H1 (cell line): ENCODE results near the gene PRXL2B. TPM values are rescaled to one million over a fixed set of nuclear protein-coding genes. Genes with fewer than 3 reads are reported as not detected.

Experiments used
- CTCF ChIA-PET: fragments of 300-600 bp; sonication (Branson Sonifier 250); formaldehyde crosslinking; loops from one replicate; lab custom pipeline; 2021; ENCODE audit not compliant: partially characterized antibody; lab: Charles Lee
- POLR2A ChIA-PET: fragments of 300-600 bp; sonication (Branson Sonifier 250); formaldehyde crosslinking; loops from one replicate; lab custom pipeline; 2021; ENCODE audit warnings: inconsistent platforms; ENCODE audit not compliant: partially characterized antibody; lab: Charles Lee
- DNase-seq, 2 experiments: peaks; one replicate each; pipeline versions ENCODE4 v3.0.0 to v3.0.0-alpha.2; 2010 to 2022; ENCODE audit warnings: low spot score in 2 of 2, low read depth in 1 of 2, mixed read lengths in 1 of 2
- FAIRE-seq: peaks from 2 replicates; lab custom pipeline; 2011; peaks lifted over from hg19 to GRCh38; lab: Jason Lieb, UNC
- H2AFZ ChIP-seq: 2 replicates; pipeline ENCODE4 v1.8.1; 2012; ENCODE audit warnings: low read length, inconsistent platforms
- H2AK5ac ChIP-seq: 2 replicates; pipeline ENCODE4 v1.6.1; 2013; ENCODE audit warnings: low read depth, low read length
- H2BK120ac ChIP-seq: replicated peaks from 2 replicates; pipeline ENCODE3; 2013; ENCODE audit warnings: low read depth, low read length, inconsistent platforms
- H2BK12ac ChIP-seq: 2 replicates; pipeline ENCODE4 v1.6.1; 2013; ENCODE audit warnings: low read depth, low read length
- H2BK15ac ChIP-seq: 2 replicates; pipeline ENCODE4 v1.6.1; 2013; ENCODE audit warnings: low read length
- H2BK20ac ChIP-seq: 2 replicates; pipeline ENCODE4 v1.6.1; 2013; ENCODE audit warnings: low read length
- H2BK5ac ChIP-seq: 2 replicates; pipeline ENCODE4 v1.6.1; 2013; ENCODE audit warnings: low read depth, low read length
- H3K14ac ChIP-seq: 2 replicates; pipeline ENCODE4 v1.6.1; 2013; ENCODE audit warnings: inconsistent platforms; ENCODE audit not compliant: insufficient read length
- H3K18ac ChIP-seq: 2 replicates; pipeline ENCODE4 v1.6.1; 2013; ENCODE audit warnings: low read length; ENCODE audit errors: extremely low read depth
- H3K23ac ChIP-seq: 2 replicates; pipeline ENCODE4 v1.6.1; 2013; ENCODE audit warnings: inconsistent platforms; ENCODE audit not compliant: insufficient read length
- H3K23me2 ChIP-seq: 2 replicates; pipeline ENCODE4 v1.6.1; 2013; ENCODE audit warnings: low read depth, low read length
- H3K27ac ChIP-seq: 2 replicates; pipeline ENCODE4 v1.6.1; 2011; ENCODE audit warnings: low read depth, low read length, inconsistent platforms
- H3K27me3 ChIP-seq, 4 experiments: replicated peaks in 1 of 4; 1 replicate in 1 of 4; 2 replicates in 3 of 4; pipeline versions ENCODE4 v1.6.1 to v1.8.1; 2011 to 2013; ENCODE audit warnings: low read length in 3 of 4, mild to moderate bottlenecking in 3 of 4, inconsistent platforms in 2 of 4, mixed read lengths in 2 of 4, moderate library complexity in 1 of 4; ENCODE audit not compliant: control insufficient read depth in 3 of 4, insufficient read depth in 3 of 4; ENCODE audit errors: extremely low read depth in 1 of 4
- H3K36me3 ChIP-seq, 4 experiments: 2 replicates each; pipeline versions ENCODE4 v1.6.1 to v1.8.1; 2011 to 2013; ENCODE audit warnings: mild to moderate bottlenecking in 4 of 4, low read length in 3 of 4, moderate library complexity in 2 of 4, control low read depth in 1 of 4, inconsistent platforms in 1 of 4; ENCODE audit not compliant: insufficient read depth in 4 of 4, control insufficient read depth in 2 of 4
- H3K4ac ChIP-seq: replicated peaks from 2 replicates; pipeline ENCODE3; 2013; ENCODE audit warnings: low read length, low read depth, mixed read lengths, inconsistent platforms; ENCODE audit not compliant: insufficient read length
- H3K4me1 ChIP-seq, 4 experiments: replicated peaks in 1 of 4; 1 replicate in 1 of 4; 2 replicates in 3 of 4; pipeline versions ENCODE4 v1.6.1 to v1.8.1; 2011 to 2013; ENCODE audit warnings: low read length in 3 of 4, inconsistent platforms in 2 of 4, mixed read lengths in 1 of 4; ENCODE audit not compliant: insufficient read depth in 4 of 4, control insufficient read depth in 3 of 4
- H3K4me2 ChIP-seq, 2 experiments: 2 replicates each; pipeline versions ENCODE4 v1.6.1 to v1.8.1; 2011 to 2013; ENCODE audit warnings: low read depth in 2 of 2, low read length in 2 of 2, control low read depth in 1 of 2, inconsistent platforms in 1 of 2, mild to moderate bottlenecking in 1 of 2; ENCODE audit not compliant: insufficient read depth in 1 of 2
- H3K4me3 ChIP-seq, 4 experiments: fragments of 200-600, 300-600 bp in 1 of 4; sonication (generic), shearing (Covaris generic), sonication (Bioruptor Twin) in 1 of 4; 2 replicates each; pipeline versions ENCODE4 v1.5.1 to v1.8.1; 2011 to 2016; ENCODE audit warnings: low read length in 4 of 4, low read depth in 3 of 4, control low read depth in 2 of 4, inconsistent platforms in 2 of 4, mild to moderate bottlenecking in 2 of 4, mixed read lengths in 1 of 4, moderate library complexity in 1 of 4; ENCODE audit not compliant: insufficient read depth in 2 of 4; ENCODE audit errors: extremely low read depth in 1 of 4
- H3K56ac ChIP-seq: replicated peaks from 2 replicates; pipeline ENCODE3; 2013; ENCODE audit warnings: low read depth, mild to moderate bottlenecking, mixed read lengths, low read length, inconsistent platforms; ENCODE audit not compliant: insufficient read length
- H3K79me1 ChIP-seq: 2 replicates; pipeline ENCODE4 v1.6.1; 2013; ENCODE audit warnings: low read depth, low read length, control low read depth
- H3K79me2 ChIP-seq, 2 experiments: 2 replicates each; pipeline versions ENCODE4 v1.6.1 to v1.8.1; 2012 to 2013; ENCODE audit warnings: low read length in 2 of 2, mild to moderate bottlenecking in 2 of 2, inconsistent platforms in 1 of 2; ENCODE audit not compliant: insufficient read depth in 2 of 2, control insufficient read depth in 1 of 2
- H3K9ac ChIP-seq, 4 experiments: replicated peaks in 1 of 4; 1 replicate in 1 of 4; 2 replicates in 3 of 4; pipeline versions ENCODE4 v1.6.1 to v1.8.1; 2011 to 2013; ENCODE audit warnings: low read depth in 3 of 4, low read length in 3 of 4, control low read depth in 2 of 4, mild to moderate bottlenecking in 2 of 4, moderate library complexity in 2 of 4, inconsistent platforms in 1 of 4; ENCODE audit errors: extremely low read depth in 1 of 4
- H3K9me3 ChIP-seq, 2 experiments: 2 replicates each; pipeline versions ENCODE4 v1.6.1 to v1.8.1; 2012 to 2013; ENCODE audit warnings: mild to moderate bottlenecking in 2 of 2, moderate library complexity in 2 of 2, control low read depth in 1 of 2, inconsistent platforms in 1 of 2, low read depth in 1 of 2, low read length in 1 of 2, mixed read lengths in 1 of 2; ENCODE audit not compliant: insufficient read depth in 2 of 2
- H4K20me1 ChIP-seq, 2 experiments: replicated peaks in 1 of 2; 2 replicates each; pipeline versions ENCODE3 to v1.8.1; 2011 to 2013; ENCODE audit warnings: inconsistent platforms in 2 of 2, low read length in 2 of 2, mild to moderate bottlenecking in 1 of 2; ENCODE audit not compliant: insufficient read depth in 2 of 2, control insufficient read depth in 1 of 2
- H4K5ac ChIP-seq: 2 replicates; pipeline ENCODE4 v1.6.1; 2013; ENCODE audit warnings: low read length, low read depth, mixed read lengths, inconsistent platforms; ENCODE audit not compliant: insufficient read length
- H4K8ac ChIP-seq: 2 replicates; pipeline ENCODE4 v1.8.0; 2013; ENCODE audit warnings: mild to moderate bottlenecking, moderate library complexity, low read length, inconsistent platforms; ENCODE audit not compliant: insufficient read depth; ENCODE audit errors: extremely low read depth
- H4K91ac ChIP-seq: replicated peaks from 2 replicates; pipeline ENCODE3; 2013; ENCODE audit warnings: low read length, mixed read lengths, inconsistent platforms; ENCODE audit not compliant: insufficient read length
- CEBPB ChIP-seq: IDR thresholded peaks from 2 replicates; pipeline ENCODE4 v1.6.1; 2012; ENCODE audit warnings: low read depth, low read length
- HDAC6 ChIP-seq: IDR thresholded peaks from one replicate; pipeline ENCODE4 v1.7.1; 2012; ENCODE audit warnings: low read depth, mild to moderate bottlenecking, inconsistent platforms, low read length, moderate library complexity
- KDM1A ChIP-seq: fragments of 200-600, 300-600 bp; sonication (generic); IDR thresholded peaks from 2 replicates; pipeline ENCODE4 v1.7.1; 2016; ENCODE audit warnings: mild to moderate bottlenecking, low read length, borderline replicate concordance
- KDM5A ChIP-seq: fragments of 200-600 bp; IDR thresholded peaks from 2 replicates; pipeline ENCODE4 v1.7.1; 2012; ENCODE audit warnings: mild to moderate bottlenecking, low read length, inconsistent platforms, mixed read lengths
- MAFK ChIP-seq: IDR thresholded peaks from 2 replicates; pipeline ENCODE4 v1.6.1; 2012; ENCODE audit warnings: low read depth, mild to moderate bottlenecking, improper control_type of control experiment, low read length
- NANOG ChIP-seq: IDR thresholded peaks from 2 replicates; pipeline ENCODE4 v1.6.1; 2011; ENCODE audit warnings: low read length, low read depth, mild to moderate bottlenecking, inconsistent platforms; ENCODE audit not compliant: insufficient read depth, poor library complexity, severe bottlenecking
- POU5F1 ChIP-seq: IDR thresholded peaks from 2 replicates; pipeline ENCODE4 v1.6.1; 2011; ENCODE audit warnings: low read depth, mild to moderate bottlenecking, low read length, moderate library complexity
- RAD21 ChIP-seq, 2 experiments: IDR thresholded peaks in 1 of 2; conservative IDR thresholded peaks in 1 of 2; 2 replicates each; pipeline ENCODE4 v1.6.1; 2011; ENCODE audit warnings: low read depth in 2 of 2, low read length in 2 of 2, improper control_type of control experiment in 1 of 2, inconsistent platforms in 1 of 2, mild to moderate bottlenecking in 1 of 2, moderate library complexity in 1 of 2
- RBBP5 ChIP-seq: IDR thresholded peaks from 2 replicates; pipeline ENCODE4 v1.7.1; 2012; ENCODE audit warnings: low read depth, mild to moderate bottlenecking, inconsistent platforms, low read length, moderate library complexity, borderline replicate concordance
- SAP30 ChIP-seq: fragments of 300-600 bp; sonication (generic); IDR thresholded peaks from 2 replicates; pipeline ENCODE4 v1.7.1; 2012; ENCODE audit warnings: low read length, moderate library complexity, mild to moderate bottlenecking, inconsistent platforms; ENCODE audit not compliant: insufficient read depth, insufficient replicate concordance
- WGBS, 2 experiments: shearing (Covaris generic) in 1 of 2; methylation state at CpG; one replicate each; pipeline versions ENCODE4 v1.1.6 to v1.1.7; 2013 to 2015; ENCODE audit warnings: low lambda C conversion rate in 2 of 2, mixed read lengths in 2 of 2, inconsistent platforms in 1 of 2, low coverage in 1 of 2, missing lambda C conversion rate in 1 of 2; ENCODE audit not compliant: insufficient replicate concordance in 2 of 2, insufficient coverage in 1 of 2, insufficient read length in 1 of 2; ENCODE audit errors: extremely low coverage in 1 of 2, missing lambda C conversion rate in 1 of 2; 5-methylcytosine and 5-hydroxymethylcytosine counted together
- polyA plus RNA-seq, 7 experiments: library from polyadenylated mRNA; depleted of rRNA in 3 of 7; stranded (reverse) in 5 of 7; unstranded in 2 of 7; fragments of >200 nt in 5 of 7; fragments of 200-250 nt in 2 of 7; gene quantifications; 1 replicate in 5 of 7; 2 replicates in 1 of 7; 4 replicates in 1 of 7; pipeline versions ENCODE4 v1.2.1 to v1.2.3, GENCODE V29; 2011 to 2013; ENCODE audit warnings: missing spikeins in 2 of 7, mixed read lengths in 2 of 7
- total RNA-seq: library from RNA; stranded (reverse); fragmentation: NEBNext Ultra II Directional; extraction: Animal tissue kit (Norgen Biotek cat#: 25700); gene quantifications from 2 replicates; pipeline ENCODE4 v1.2.1, GENCODE V29; 2021
- TF ChIP-seq, protein P1 (sequence below): IDR thresholded peaks from 2 replicates; pipeline ENCODE4 v1.6.1; 2012; ENCODE audit warnings: low read length, inconsistent platforms

The PRXL2B gene
- total and polyA plus RNA-seq, 2 of the 8 experiments (the other 6 are each of a cell fraction or from before 2014, with no cell fraction given), result 35.3 to 46.0 TPM

- POLR2A ChIA-PET, result no interaction called here
- Histone ChIP-seq H3K14ac (no peak overlapping the region), H3K23ac (no peak overlapping the region), H3K4me1 (no peaks in the 10 kb centered on the region), H3K56ac (no peak overlapping the region), H2BK20ac (no peak overlapping the region), H4K8ac (no peak overlapping the region), H3K18ac (no peak overlapping the region), H4K91ac (no peak overlapping the region), H2BK12ac (no peak overlapping the region), H3K9me3 (peaks cover 0 to 12% of the 10 kb centered on the region in 2 experiments; a peak in 2 of 4 replicates), H3K4ac (no peak overlapping the region), H2AFZ (no peak overlapping the region), H3K79me2 (no peaks in the 10 kb centered on the region), H3K27me3 (no peaks in the 10 kb centered on the region), H3K9ac (no peak overlapping the region), H3K4me3 (no peak overlapping the region), H3K27ac (no peak overlapping the region), H3K23me2 (no peaks in the 10 kb centered on the region), H3K79me1 (no peaks in the 10 kb centered on the region), H2AK5ac (no peak overlapping the region), H4K5ac (no peak overlapping the region), H3K4me2 (no peak overlapping the region), H2BK120ac (no peak overlapping the region), H2BK5ac (no peak overlapping the region), H4K20me1 (no peaks in the 10 kb centered on the region), H2BK15ac (no peak overlapping the region), H3K36me3 (peaks cover 0 to 4% (median 0%) of the 10 kb centered on the region in 4 experiments; a peak in 1 of 8 replicates)
- no peak for FAIRE-seq
- WGBS, 2 experiments, result 84% methylated on average over 11 of the region's 19 CpGs; no CpG with 5 or more reads in 1 of the 2 experiments
- CTCF ChIA-PET, result no interaction called here
- DNase-seq, result no peak
- TF ChIP-seq NANOG, result no peak
- no peak for TF ChIP-seq MAFK
- TF ChIP-seq KDM1A, result no peak
- TF ChIP-seq SAP30, result no peak
- TF ChIP-seq HDAC6, result no peak
- TF ChIP-seq, protein P1, sequence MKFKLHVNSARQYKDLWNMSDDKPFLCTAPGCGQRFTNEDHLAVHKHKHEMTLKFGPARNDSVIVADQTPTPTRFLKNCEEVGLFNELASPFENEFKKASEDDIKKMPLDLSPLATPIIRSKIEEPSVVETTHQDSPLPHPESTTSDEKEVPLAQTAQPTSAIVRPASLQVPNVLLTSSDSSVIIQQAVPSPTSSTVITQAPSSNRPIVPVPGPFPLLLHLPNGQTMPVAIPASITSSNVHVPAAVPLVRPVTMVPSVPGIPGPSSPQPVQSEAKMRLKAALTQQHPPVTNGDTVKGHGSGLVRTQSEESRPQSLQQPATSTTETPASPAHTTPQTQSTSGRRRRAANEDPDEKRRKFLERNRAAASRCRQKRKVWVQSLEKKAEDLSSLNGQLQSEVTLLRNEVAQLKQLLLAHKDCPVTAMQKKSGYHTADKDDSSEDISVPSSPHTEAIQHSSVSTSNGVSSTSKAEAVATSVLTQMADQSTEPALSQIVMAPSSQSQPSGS, result no peak
- TF ChIP-seq RBBP5, result no peak
- TF ChIP-seq RAD21 (IDR thresholded peaks at IDR 0.05 in 1 of 2, conservative IDR thresholded peaks at IDR 0.05 in 1 of 2; ENCODE audit: low read depth in 2 of 2, low read length in 2 of 2), result no peak
- TF ChIP-seq POU5F1, result no peak
- TF ChIP-seq KDM5A, result no peak
- TF ChIP-seq CEBPB, result no peak
Measured at GRCh38 chr1:2595261-2595811, 8.8 kb downstream of the PRXL2B start.
